ENCODE measurements around the gene ATXN1. TPM values are rescaled to one million over a fixed set of nuclear protein-coding genes. Genes with fewer than 3 reads are reported as not detected.
A peak's percentile ranks its signal among the peaks of the same experiment; 100 is the strongest.

Gene ATXN1
- total and polyA plus RNA-seq, 2 experiments from 2014 or later, result 14.2 to 20.1 TPM

DNA sequence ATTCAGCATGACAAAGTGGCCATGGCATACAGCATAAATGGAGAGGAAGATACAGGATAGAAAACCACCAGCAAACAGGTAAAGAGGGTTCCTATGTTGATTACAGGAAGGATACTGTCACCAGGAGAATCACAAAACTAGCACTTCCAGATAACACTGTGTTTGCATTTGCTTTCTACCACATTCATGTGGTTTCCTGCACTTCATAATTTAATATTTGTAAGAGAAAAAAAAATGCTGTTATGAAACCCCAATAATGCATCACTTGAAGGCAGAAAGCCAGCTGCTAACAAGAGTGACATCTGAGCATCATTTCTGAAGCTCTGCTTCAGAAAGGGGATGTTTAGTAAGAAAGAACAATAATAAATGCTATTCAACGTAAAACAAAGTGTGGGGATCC, 106.6 kb downstream of the ATXN1 start:
- H3F3A ChIP-seq (ENCODE audit: insufficient read depth), result no peaks in the 10 kb centered on the region
- H4K20me1 ChIP-seq (ENCODE audit: insufficient read depth), result no peaks in the 10 kb centered on the region
- H3K27me3 ChIP-seq (replicated peaks; ENCODE audit: insufficient read depth), result no peaks in the 10 kb centered on the region
- no peaks in the 10 kb centered on the region for H3K9me2 ChIP-seq (ENCODE audit: insufficient read depth)
- H3K9me3 ChIP-seq (ENCODE audit: low read depth), result no peaks in the 10 kb centered on the region
- H3K4me2 ChIP-seq (ENCODE audit: unreplicated experiment), result no peak overlapping the region
- no peak overlapping the region for H2AFZ ChIP-seq
- H3K9ac ChIP-seq, result no peak overlapping the region
- no peak overlapping the region for H3K27ac ChIP-seq
- in situ Hi-C loops (cut with MboI), result no loop called here
- H3K36me3 ChIP-seq (ENCODE audit: low read depth), result peaks cover 11% of the 10 kb centered on the region
- TF ChIP-seq EZH2phosphoT487 (IDR thresholded peaks at IDR 0.05; ENCODE audit: insufficient read depth, low read depth), result no peak
- TF ChIP-seq EZH2 (IDR thresholded peaks at IDR 0.05; ENCODE audit: insufficient read depth, poor library complexity, severe bottlenecking), result no peak
- H3K4me1 ChIP-seq (ENCODE audit: insufficient read depth), result no peaks in the 10 kb centered on the region
- H3K4me3 ChIP-seq, result no peak overlapping the region
- WGBS, 2 experiments (ENCODE audit: low coverage in 1 of 2, low lambda C conversion rate in 2 of 2, missing lambda C conversion rate in 2 of 2), result 95 to 97% methylated on average over 1 of the region's 1 CpG
- peaks cover 21% of the 10 kb centered on the region; the same call in 1 of the 2 replicates for H3K79me2 ChIP-seq (ENCODE audit: insufficient read depth)
- no peak for DNase-seq

DNA sequence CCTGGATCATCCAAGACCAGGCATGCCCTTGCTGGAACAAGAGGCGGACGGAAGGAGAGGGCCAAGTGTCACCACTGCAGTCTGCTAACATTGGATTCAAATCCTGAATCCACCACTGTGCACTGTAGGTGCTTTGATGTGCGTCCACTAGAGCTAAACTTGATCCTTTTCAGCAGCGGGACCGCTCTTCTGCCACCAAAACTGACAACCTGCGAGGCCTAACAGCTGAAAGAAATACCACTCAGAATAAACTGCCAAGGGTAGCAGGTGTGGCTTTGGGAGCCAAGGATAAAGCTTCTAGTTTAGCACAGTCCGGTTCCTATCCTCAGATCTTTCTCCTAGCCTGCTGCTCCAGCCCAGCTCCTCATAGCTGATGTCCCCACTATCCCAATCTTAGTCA, 108.0 kb downstream of the ATXN1 start:
- H3K4me3 ChIP-seq, result no peak overlapping the region
- no peak overlapping the region for H3K9ac ChIP-seq
- no peak overlapping the region for H3K4me2 ChIP-seq (ENCODE audit: unreplicated experiment)
- WGBS, 2 experiments (ENCODE audit: low coverage in 1 of 2, low lambda C conversion rate in 2 of 2, missing lambda C conversion rate in 2 of 2), result 96% methylated on average over 7 of the region's 7 CpGs
- H3K79me2 ChIP-seq (ENCODE audit: insufficient read depth), result peaks cover 15% of the 10 kb centered on the region; the same call in 1 of the 2 replicates
- no peaks in the 10 kb centered on the region for H3K9me3 ChIP-seq (ENCODE audit: low read depth)
- peaks cover 11% of the 10 kb centered on the region for H3K36me3 ChIP-seq (ENCODE audit: low read depth)
- no peaks in the 10 kb centered on the region for H3K9me2 ChIP-seq (ENCODE audit: insufficient read depth)
- no peaks in the 10 kb centered on the region for H3F3A ChIP-seq (ENCODE audit: insufficient read depth)
- H2AFZ ChIP-seq, result no peak overlapping the region
- no peak for DNase-seq
- peaks cover 7% of the 10 kb centered on the region; the same call in 1 of the 2 replicates for H3K4me1 ChIP-seq (ENCODE audit: insufficient read depth)
- no peaks in the 10 kb centered on the region for H3K27me3 ChIP-seq (replicated peaks; ENCODE audit: insufficient read depth)
- in situ Hi-C loops (cut with MboI), result no loop called here
- no peaks in the 10 kb centered on the region for H4K20me1 ChIP-seq (ENCODE audit: insufficient read depth)
- no peak overlapping the region for H3K27ac ChIP-seq
- TF ChIP-seq EZH2phosphoT487 (IDR thresholded peaks at IDR 0.05; ENCODE audit: insufficient read depth, low read depth) (no peak), EZH2 (IDR thresholded peaks at IDR 0.05; ENCODE audit: insufficient read depth, poor library complexity, severe bottlenecking) (no peak)

DNA sequence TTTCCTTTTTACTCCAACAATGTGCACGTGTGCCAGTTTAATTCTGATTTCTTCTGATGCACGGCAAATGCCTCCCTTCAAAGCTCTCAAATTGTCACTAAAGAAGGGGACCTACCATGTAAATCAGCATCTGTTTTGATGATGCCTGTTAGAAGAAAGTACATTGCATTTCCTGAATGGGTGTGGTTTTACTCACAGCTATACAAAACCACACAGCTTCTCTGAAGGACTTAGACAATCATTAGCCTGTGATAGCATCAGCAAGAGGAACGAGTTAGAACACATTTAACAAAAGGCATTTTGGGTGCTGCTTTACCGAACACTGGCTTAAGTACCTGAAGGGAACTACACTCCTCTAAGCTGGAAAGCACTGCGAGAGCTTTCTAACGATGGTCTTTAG, 109.4 kb downstream of the ATXN1 start:
- H3K9ac ChIP-seq, result no peak overlapping the region
- 95 to 98% methylated on average over 6 of the region's 6 CpGs for WGBS, 2 experiments (ENCODE audit: low coverage in 1 of 2, low lambda C conversion rate in 2 of 2, missing lambda C conversion rate in 2 of 2)
- no peak overlapping the region for H3K4me3 ChIP-seq
- H3K9me2 ChIP-seq (ENCODE audit: insufficient read depth), result no peaks in the 10 kb centered on the region
- no peaks in the 10 kb centered on the region for H3K27me3 ChIP-seq (replicated peaks; ENCODE audit: insufficient read depth)
- H3K4me2 ChIP-seq (ENCODE audit: unreplicated experiment), result no peak overlapping the region
- H3K36me3 ChIP-seq (ENCODE audit: low read depth), result peaks cover 11% of the 10 kb centered on the region
- H3K9me3 ChIP-seq (ENCODE audit: low read depth), result no peaks in the 10 kb centered on the region
- in situ Hi-C loops (cut with MboI), result no loop called here
- no peak for DNase-seq
- H3K4me1 ChIP-seq (ENCODE audit: insufficient read depth), result peaks cover 7% of the 10 kb centered on the region; the same call in 1 of the 2 replicates
- no peak overlapping the region for H2AFZ ChIP-seq
- H3K79me2 ChIP-seq (ENCODE audit: insufficient read depth), result peaks cover 15% of the 10 kb centered on the region; the same call in 1 of the 2 replicates
- TF ChIP-seq EZH2 (IDR thresholded peaks at IDR 0.05; ENCODE audit: insufficient read depth, poor library complexity, severe bottlenecking) (no peak), EZH2phosphoT487 (IDR thresholded peaks at IDR 0.05; ENCODE audit: insufficient read depth, low read depth) (no peak)
- H3F3A ChIP-seq (ENCODE audit: insufficient read depth), result peaks cover 3% of the 10 kb centered on the region; the same call in 1 of the 2 replicates
- H3K27ac ChIP-seq, result no peak overlapping the region
- no peaks in the 10 kb centered on the region for H4K20me1 ChIP-seq (ENCODE audit: insufficient read depth)

DNA sequence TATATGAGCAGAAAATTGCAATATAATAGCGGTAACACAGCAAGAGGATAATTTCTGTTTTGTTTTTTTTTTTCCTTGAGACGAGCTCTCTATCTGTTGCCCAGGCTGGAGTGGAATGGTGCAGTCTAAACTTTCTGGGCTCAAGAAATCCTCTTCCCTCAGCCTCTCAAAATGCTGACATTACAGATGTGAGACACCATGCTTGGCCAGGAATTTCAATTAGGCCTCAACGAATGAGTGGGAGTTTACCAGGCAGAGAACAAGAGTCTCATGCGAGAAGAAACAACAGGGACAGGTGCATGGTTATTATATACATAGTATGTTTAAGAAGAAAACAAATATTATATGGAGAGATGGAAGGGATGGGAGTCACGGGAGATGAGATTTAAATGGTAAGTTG, 111.4 kb downstream of the ATXN1 start:
- H3K4me1 ChIP-seq (ENCODE audit: insufficient read depth), result peaks cover 7% of the 10 kb centered on the region; the same call in 1 of the 2 replicates
- no peaks in the 10 kb centered on the region for H3K9me2 ChIP-seq (ENCODE audit: insufficient read depth)
- TF ChIP-seq EZH2phosphoT487 (IDR thresholded peaks at IDR 0.05; ENCODE audit: insufficient read depth, low read depth), result no peak
- in situ Hi-C loops (cut with MboI), result no loop called here
- peaks cover 25% of the 10 kb centered on the region; the same call in 1 of the 2 replicates for H3K79me2 ChIP-seq (ENCODE audit: insufficient read depth)
- H3K27me3 ChIP-seq (replicated peaks; ENCODE audit: insufficient read depth), result no peaks in the 10 kb centered on the region
- no peaks in the 10 kb centered on the region for H4K20me1 ChIP-seq (ENCODE audit: insufficient read depth)
- peaks cover 3% of the 10 kb centered on the region; the same call in 1 of the 2 replicates for H3F3A ChIP-seq (ENCODE audit: insufficient read depth)
- H3K4me3 ChIP-seq, result no peak overlapping the region
- H3K4me2 ChIP-seq (ENCODE audit: unreplicated experiment), result no peak overlapping the region
- H2AFZ ChIP-seq, result no peak overlapping the region
- H3K27ac ChIP-seq, result no peak overlapping the region
- WGBS, 2 experiments (ENCODE audit: low coverage in 1 of 2, low lambda C conversion rate in 2 of 2, missing lambda C conversion rate in 2 of 2), result 75 to 76% methylated on average over 5 of the region's 5 CpGs
- H3K9me3 ChIP-seq (ENCODE audit: low read depth), result no peaks in the 10 kb centered on the region
- peaks cover 11% of the 10 kb centered on the region for H3K36me3 ChIP-seq (ENCODE audit: low read depth)
- H3K9ac ChIP-seq, result no peak overlapping the region
- no peak for DNase-seq

DNA sequence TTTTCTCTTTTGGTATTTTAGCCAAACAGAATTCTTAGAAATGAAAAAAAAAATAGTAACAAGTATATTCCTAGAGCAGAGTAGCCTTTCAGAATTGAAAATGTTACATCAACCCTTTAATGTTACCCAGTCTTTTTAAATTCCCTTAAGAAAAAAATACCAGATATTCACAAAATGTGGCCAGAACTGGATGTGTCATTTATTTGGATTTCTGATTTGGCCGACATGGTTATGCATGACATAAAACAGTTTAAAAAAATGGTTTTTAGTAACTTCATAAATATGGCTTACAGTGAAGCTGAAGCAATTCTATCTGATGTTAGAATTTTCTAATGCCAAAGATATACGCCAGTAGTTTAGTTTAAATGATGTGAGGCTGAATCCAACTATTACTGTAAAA, 112.0 kb downstream of the ATXN1 start:
- TF ChIP-seq EZH2 (IDR thresholded peaks at IDR 0.05; ENCODE audit: insufficient read depth, poor library complexity, severe bottlenecking), result no peak
- no peak for TF ChIP-seq EZH2phosphoT487 (IDR thresholded peaks at IDR 0.05; ENCODE audit: insufficient read depth, low read depth)
- Histone ChIP-seq H4K20me1 (ENCODE audit: insufficient read depth) (no peaks in the 10 kb centered on the region), H2AFZ (no peak overlapping the region), H3K4me2 (ENCODE audit: unreplicated experiment) (no peak overlapping the region), H3K27me3 (replicated peaks; ENCODE audit: insufficient read depth) (no peaks in the 10 kb centered on the region), H3K4me1 (ENCODE audit: insufficient read depth) (peaks cover 7% of the 10 kb centered on the region; the same call in 1 of the 2 replicates), H3K36me3 (ENCODE audit: low read depth) (peaks cover 11% of the 10 kb centered on the region), H3K4me3 (no peak overlapping the region), H3K9ac (no peak overlapping the region), H3K9me2 (ENCODE audit: insufficient read depth) (no peaks in the 10 kb centered on the region), H3K27ac (no peak overlapping the region), H3K79me2 (ENCODE audit: insufficient read depth) (peaks cover 25% of the 10 kb centered on the region; the same call in 1 of the 2 replicates), H3F3A (ENCODE audit: insufficient read depth) (peaks cover 3% of the 10 kb centered on the region; the same call in 1 of the 2 replicates), H3K9me3 (ENCODE audit: low read depth) (no peaks in the 10 kb centered on the region)
- in situ Hi-C loops (cut with MboI), result no loop called here
- 44 to 45% methylated on average over 2 of the region's 2 CpGs for WGBS, 2 experiments (ENCODE audit: low coverage in 1 of 2, low lambda C conversion rate in 2 of 2, missing lambda C conversion rate in 2 of 2)
- DNase-seq, result peak; percentile 28

Data from GM23248 (cell line).